GM21576 (cell line): ENCODE measurements around the gene R3HDML.
"Not testable (repeated sequence)": the region's sequence is repeated elsewhere in the genome, so short reads cannot be mapped to it uniquely, and the experiment has no call there.

Source experiments
- ATAC-seq: cut with Tn5 transposase; IDR thresholded peaks from one replicate; pipeline ENCODE4 v1.9.1; 2021; ENCODE audit warnings: mild to moderate bottlenecking, moderate library complexity; ENCODE audit not compliant: unreplicated experiment

The R3HDML gene, protein sequence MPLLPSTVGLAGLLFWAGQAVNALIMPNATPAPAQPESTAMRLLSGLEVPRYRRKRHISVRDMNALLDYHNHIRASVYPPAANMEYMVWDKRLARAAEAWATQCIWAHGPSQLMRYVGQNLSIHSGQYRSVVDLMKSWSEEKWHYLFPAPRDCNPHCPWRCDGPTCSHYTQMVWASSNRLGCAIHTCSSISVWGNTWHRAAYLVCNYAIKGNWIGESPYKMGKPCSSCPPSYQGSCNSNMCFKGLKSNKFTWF

DNA sequence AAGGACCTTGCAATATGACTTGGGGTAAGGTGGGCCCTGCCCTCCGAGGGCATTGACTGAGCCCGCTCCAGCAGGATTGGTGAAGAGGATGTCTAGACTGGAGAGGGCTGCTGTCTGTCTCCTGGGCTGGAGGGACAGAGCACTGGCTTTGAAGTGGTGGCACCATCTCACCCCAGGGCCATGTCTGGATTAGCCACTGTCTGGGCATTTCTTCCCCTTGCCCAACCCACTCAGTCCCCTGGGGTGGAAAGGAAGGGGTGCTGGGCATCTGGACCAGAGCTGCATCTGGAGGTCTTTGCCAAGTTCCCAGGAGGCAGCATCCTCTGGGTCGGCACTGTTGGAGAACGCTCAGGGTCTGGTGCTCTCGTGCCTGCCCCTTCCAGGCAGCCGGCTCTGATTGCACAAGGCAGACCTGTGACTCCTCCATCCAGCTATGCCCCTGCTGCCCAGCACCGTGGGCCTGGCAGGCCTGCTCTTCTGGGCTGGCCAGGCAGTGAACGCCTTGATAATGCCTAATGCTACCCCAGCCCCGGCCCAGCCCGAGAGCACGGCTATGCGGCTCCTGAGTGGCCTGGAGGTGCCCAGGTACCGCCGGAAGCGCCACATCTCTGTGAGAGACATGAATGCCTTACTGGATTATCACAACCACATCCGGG, at the start of gene R3HDML:
TSS of gene R3HDML (plus strand) at position 319 of the 656 bp plus-strand sequence. CDS start at position 434, 115 bp downstream.
- ATAC-seq = no peak

DNA sequence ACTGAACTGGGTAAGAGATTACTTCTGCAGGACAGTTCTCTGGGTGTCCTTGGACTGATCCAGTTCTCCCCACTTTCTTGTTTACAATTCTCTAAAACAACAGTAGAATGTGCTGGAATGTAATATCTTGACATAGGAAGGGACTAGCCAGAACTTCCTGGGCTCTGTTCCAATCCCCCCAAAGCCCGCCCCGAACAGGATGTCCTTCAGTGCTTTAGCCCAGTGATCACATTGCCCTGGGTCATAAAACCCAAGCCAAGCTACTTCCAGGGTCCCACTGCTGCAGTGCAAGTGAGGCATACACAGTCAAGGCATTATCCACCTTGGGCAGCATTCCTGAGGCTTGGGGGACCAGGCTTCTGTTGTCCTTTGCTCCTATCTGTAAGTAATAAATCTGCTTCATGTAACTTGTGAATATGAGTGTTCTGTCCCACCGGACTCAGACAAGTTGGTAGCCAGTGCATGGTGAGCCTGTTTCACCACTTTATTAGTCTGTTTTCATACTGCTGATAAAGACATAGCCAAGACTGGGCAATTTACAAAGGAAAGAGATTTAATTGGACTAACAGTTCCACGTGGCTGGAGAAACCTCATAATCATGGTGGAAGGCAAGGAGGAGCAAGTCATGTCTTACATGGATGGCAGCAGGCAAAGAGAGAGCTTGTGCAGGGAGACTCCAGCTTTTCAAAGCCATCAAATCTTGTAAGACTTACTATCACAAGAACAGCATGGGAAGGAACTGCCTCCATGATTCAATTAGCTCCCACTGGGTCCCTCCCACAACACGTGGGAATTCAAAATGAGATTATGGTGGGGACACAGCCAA, 49.4 kb upstream of the R3HDML start:
- ATAC-seq = no peak

DNA sequence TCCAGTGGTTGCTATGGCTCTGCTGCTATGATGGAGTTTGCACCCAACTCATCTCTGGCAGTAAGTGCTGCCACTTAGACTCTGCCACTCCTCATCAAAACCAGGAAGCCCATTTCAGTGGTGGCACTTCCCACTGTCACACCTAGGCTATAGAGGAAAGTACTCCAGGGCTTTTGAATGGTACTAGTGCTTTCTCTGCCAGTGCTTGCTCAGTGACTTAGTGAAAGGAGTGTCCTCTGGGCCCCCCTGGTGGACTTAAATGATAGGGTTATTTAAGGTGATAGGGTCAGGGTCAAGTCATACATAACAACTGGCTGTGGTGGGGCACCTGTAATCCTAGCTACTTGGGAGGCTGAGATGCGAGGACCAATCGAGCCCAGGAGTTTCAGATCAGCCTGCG, 48.6 kb upstream of the R3HDML start:
- no peak for ATAC-seq

DNA sequence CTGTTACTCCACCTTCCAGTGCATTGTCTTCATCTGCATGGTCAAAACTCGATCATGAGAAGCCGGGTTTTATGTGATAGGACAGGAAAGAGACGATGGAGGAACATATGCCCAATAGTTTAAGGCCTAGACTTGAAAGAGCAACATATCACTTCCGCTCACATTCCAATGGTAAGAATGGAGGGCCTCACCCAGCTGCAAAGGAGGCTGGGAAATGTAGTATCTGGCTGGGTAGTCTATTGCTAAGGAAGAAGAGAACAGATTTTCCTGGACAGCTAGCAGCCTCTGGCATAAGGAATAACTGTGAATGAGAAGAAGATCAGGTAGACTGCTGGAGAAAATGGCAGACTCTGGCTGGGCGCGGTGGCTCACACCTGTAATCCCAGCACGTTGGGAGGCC, 45.1 kb upstream of the R3HDML start:
- no peak for ATAC-seq

DNA sequence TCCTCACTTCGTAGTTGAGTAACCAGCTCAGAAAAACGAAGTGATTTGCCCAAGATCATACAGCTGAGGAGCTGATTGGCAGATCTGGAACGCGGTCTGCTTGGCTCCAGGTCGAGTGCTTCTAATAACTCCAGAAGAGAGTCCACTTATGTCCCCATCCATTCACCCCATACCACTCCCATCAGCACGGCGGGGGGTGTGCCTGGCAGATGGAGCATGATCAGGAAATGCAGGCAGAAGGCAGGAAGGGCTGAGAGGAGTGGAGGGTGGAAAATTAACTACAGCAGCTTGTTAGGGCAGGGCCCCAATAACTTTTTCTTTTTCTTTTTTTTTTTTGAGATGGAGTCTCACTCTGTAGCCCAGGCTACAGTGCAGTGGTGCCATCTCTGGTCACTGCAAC, 40.8 kb upstream of the R3HDML start:
- ATAC-seq = no peak

DNA sequence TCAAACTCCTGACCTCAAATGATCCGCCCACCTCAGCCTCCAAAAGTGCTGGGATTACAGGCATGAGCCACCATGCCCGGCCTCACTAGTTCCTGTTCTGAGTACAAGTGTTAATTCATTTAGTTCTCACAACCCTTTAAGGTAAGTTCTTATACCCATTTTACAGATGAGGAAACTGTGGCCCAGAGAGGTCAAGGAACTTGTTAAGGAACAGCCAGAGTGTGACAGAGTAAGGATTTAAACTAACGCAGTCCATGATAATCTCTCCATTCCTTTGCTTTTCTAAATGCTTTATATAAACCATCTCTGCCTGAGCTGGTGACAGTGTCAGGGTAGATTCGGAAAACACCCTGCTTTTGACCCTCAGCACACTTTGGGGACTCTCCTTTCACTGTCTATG, 39.1 kb upstream of the R3HDML start:
- no peak for ATAC-seq

DNA sequence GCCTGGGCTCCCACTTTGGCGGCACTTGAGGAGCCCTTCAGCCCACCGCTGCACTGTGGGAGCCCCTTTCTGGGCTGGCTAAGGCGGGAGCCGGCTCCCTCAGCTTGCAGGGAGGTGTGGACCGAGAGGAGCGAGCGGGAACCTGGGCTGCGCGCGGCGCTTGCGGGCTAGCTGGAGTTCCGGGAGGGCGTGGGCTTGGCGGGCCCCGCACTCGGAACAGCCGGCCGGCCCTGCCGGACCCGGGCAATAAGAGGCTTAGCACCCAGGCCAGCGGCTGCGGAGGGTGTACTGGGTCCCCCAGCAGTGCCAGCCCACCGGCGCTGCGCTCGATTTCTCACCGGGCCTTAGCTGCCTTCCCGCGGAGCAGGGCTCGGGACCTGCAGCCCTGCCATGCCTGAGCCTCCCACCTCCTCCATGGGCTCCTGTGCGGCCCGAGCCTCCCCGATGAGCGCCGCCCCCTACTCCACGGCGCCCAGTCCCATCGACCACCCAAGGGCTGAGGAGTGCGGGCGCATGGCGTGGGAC, 37.8 kb upstream of the R3HDML start:
- not testable (repeated sequence) for ATAC-seq

DNA sequence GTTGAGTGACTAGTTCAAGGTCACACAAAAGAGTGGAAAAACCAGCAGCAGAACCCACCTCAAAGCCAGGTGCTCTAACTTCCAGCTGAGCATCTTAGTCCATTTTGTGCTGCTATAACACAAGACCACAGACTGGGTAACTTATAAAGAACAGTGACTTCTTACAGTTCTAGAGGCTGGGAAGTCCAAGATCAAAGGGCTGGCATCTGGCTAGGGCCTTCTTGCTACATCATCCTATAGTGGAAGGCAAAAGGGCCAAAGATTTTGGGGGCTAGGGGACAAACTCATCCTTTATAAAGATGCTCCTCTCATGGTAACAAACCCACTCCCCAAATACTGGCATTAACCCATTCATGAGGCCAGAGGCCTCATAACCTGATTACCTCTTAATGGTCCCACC, 35.6 kb upstream of the R3HDML start:
- no peak for ATAC-seq

DNA sequence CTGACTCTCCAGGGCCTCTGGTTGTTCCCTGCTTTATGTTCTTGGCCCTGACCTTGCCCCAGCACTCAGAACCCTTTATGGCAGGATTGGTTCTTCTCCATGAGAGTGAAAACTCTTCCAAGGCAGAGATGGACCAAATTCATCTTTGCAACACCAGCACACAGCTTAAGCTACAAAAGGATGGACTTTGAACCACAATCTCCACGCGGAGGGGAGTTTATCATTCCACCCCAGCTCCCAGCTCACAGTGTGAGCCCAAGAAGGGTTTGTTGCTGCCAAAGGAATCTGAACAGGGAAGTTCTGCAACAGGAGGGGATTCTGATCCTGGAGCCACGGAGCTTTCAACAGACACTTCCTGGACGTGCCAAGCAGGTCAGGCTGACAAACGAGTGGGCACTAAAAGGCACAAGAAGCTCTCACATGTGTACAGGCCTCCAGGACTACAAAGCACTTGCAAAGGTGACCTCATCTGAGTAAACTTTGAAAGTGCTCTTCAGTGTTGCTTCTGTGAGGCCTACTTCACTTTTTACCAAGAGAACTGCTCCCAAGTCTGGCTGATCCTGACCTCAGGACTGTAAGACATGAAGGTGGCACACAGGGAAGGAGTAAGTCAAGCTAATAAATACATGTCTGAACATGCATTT, 34.7 kb upstream of the R3HDML start:
- ATAC-seq = no peak

DNA sequence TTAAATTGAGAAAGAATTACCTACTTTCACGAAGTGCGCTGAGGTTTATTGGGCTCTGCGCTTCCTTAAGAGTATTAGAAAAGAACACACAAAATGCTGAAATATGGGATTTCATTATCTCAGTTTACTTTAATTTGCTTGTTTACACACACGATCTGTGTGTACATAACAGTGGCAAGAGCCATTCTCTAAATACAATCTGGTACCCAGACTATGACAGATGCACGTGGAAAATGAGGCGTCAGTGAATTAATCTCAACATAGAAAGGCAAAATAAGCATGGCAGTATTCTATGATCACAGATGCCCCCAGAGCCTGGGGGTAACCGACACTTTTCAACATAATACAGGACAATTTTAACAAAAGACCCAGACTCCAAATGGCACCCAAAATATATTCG, 34.1 kb upstream of the R3HDML start:
- ATAC-seq = no peak

DNA sequence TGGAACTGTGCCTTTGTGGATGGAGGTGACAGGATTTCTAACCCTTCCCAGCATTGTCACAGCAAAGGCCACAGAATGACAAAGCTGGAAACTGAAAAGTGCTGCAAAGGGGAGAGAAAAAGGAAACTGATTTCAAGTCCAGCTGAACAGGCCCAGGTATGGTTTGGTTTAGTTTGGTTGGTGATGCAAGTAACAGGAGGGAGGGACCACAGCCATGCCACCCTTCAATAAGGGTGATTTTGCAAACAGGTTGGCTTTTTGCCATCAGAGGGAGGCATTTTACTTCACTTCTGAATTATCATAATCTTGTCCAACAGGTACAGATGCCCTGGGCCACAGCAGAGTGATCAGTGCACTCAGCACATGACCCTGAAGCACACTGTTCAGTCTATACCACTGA, 32.5 kb upstream of the R3HDML start:
- ATAC-seq = no peak

DNA sequence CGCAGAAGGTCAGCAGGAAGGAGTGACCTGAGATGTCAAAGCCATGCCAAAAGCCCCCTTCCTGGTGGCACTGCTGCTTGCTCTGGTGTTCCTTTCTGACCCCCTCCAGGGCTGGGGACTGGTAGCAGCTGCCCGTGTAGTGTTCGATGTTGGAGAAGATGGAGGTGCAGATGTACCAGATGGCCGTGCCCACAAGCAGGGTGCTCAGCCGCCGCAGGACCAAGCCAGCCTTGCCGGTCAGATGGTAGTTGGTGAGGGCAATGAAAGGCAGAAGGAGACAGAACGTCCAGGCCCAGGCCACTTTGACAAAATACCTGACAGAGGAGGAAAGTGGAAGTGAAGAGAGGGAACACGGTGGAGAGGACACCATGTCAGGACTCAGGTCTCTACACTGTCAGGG, 29.9 kb upstream of the R3HDML start:
- ATAC-seq = no peak

DNA sequence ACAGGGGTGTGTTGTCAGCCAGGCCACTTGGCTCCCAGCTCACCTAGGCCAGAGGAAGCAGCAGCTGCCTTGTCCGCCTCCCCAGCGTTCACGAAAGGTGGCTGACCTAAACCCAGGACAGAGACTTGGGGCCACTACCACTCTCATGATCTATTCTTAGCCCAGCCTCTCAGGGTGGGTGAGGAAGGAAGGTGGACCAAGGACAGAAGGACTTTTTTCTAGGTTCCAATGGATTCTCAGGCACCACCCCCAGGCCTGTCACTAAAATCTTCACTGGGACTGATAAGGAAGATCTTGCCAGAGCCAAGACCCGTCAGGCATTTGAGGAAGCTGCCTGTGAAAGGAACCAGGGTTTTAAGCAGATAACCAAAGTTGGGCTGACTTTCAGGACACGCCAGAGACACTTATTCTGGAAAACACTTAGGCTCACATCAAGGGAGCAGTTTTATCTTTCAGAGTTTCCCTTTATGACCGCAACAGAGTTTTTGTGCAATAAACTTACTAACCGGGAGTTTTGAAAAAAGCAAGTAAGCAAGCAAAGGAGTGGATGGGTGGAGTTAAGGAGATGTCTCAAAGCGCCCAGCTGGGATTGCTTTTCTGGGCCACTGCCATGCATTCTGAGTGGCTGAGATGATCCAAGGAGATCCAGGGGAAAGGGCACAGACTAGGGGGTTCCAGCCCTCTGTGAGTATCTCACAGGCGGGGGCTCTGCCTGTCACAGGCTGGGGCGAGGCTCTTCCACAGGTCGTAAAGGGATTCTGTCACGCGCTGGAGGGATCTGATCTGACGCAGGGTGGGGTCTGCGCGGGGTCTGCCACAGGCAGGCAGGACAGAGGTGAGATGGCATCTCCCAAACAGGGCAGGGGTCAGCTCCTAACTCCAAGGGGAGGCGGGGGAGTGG, 26.8 kb upstream of the R3HDML start:
- ATAC-seq = peak; percentile 13

DNA sequence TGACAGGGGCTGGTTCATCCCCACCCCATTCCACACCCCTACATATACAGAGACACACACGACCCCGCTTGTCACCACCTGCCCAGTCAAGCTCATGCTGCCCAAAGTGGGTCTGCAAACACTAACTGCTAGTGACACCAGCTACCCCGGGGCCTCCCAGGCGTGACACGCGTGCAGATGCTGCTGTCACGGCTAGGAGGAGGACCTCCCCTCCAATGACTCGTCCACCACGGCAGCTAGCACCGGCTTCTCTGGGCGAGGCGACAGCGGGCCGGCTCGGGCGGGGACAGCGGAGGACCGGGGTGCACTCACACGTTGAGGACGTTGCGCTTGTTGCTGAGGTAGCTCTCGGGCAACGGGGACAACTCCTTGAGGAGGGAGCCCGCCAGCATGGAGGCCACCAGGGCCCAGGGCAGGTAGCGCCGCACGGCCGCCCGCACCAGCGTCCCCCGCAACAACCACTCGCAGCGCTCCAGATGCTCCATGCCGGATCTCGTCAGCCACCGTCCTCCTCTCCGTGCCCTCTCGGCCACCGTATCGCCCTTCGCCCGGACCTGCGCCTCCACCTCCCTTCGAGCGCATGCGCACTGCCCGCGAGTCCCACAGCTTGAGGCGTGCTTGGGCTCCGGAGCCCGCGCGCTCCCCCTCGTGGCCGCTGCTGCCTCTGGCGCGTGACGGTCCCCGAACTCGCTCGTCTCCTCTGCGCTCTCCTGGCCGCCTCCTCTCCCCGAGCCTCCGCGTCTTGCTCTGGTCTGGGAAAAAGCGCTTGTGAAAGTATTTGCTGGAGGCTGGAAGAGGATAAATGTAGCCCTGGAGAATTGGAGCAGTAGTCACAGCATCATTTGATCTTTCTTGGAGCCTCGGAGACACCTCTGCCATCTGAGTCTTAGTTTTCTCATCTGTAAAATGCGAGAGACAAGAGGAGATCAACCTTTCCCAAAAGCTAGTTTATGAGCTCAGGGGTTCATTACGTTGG, 25.9 kb upstream of the R3HDML start, which contains the start of gene FITM2:
TSS of gene FITM2 (minus strand) at position 539 of the 976 bp plus-strand sequence. CDS start at position 485, 54 bp downstream.
- ATAC-seq = peak; percentile 85

DNA sequence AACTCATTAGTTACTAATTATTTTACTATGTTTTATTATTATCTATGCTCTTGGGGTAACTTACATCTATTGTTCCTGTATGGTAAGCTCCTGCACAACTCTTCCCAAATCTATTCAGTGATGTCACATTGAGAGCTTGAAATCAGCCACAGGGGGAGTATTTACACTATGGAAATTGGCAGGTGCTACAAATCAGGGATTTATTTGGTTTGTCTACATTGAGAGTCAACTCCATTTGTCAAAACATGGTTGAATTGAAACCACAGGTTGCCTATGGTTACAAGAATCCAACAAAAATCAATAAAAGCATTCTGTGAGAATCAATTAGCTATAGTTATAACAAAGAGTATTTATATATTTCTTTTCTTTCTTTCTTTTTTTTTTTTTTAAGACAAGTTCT, 22.0 kb upstream of the R3HDML start:
- ATAC-seq = no peak

DNA sequence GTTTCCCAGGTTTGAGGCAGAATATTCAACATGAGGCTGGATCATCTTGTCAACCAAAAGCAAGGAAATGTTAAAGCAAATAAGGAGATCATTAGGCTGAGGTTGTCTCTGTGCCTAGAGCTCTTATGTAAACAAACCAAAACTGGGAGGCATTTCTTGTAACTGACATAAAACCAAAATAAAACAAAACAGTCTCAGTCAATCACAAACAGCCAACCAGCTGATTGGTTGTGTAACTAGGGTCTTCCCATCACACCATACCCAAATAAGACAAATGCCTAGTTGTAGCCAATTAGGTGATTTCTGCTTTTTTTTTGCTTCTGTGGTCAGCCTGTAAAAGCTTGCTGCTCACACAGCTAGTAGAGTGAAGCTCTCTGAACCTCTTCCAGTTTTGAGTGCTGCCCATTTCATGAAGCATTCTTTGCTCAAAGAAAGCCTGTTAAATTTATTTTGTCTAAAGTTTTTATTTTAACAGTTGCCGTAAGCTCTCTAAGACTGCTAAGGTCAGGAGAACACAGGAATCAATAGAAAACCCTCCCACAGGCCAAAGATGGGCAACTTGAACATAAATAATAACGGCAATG, 16.9 kb upstream of the R3HDML start:
- no peak for ATAC-seq

DNA sequence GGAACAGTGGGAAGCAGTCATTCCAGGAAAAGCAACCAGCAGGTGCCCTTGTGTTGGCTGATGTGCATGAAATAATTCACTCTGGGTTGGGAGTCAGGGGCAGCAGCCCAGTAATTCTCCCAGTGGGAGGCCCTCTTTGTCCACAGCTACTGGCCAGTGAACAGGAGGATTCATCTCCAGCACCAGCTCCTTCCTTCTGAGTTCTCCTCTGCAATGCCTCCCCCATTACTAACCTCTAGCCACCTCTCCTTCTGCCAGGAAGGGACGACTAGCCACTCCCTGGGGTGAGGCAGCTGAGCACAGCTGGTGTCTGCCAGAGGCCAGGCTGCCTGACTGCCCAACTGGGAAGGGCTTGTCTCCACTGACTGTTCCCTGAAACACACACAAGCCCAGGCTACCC, 12.5 kb upstream of the R3HDML start:
- no peak for ATAC-seq

DNA sequence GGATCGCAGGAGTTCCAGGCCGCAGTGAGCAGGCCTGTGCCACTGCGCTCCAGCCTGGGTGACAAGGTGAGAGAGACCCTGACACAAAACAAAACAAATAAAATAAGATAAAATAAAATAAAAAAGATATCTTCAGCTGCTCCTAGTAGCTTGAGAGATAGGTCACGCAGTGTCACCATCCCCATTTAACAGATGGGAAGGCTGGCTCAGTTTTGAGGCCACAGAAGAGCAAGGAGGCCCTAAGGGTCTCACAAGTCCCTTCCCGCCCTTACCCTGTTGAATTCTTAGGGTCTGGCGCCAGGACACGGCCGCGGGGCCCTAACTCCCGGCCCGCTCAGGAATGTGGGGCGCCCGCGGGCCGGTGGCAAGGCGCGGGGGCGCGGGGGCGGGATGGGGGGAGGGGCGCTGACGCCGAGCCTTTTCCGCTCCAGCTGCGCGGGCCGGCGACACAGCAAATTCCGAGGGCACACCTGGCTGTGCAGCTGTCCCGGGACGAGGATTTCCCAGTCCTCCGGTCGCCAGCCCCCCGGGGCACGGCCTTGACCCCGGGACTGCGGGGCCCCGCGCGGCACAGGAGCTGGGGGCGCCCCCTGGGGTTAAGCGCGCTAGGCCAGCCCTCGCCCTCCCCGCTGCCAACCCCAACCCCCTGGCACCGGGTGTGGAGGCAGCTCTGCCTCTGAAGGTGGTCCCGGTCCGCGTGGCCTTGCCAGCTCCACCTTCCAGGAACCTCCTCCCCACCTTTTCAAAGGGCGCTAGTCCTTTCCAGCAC, 10.3 kb upstream of the R3HDML start:
- no peak for ATAC-seq
